Activated B cell treated with CpG ODN at 0.5 μM for 24 hours (primary cell): Measurements from ENCODE around the gene TRHDE. TPM values are rescaled to one million over a fixed set of nuclear protein-coding genes. Genes with fewer than 3 reads are reported as not detected.

ENCODE experiments used
- ATAC-seq: fragments of 200-7000 bp; cut with Tn5 transposase; one replicate; pipeline ENCODE4 v1.10.0; 2021; ENCODE audit warnings: low read depth, mild to moderate bottlenecking, moderate library complexity
- CTCF ChIA-PET: fragments of 350-600 bp; sonication (Branson Sonifier 250); formaldehyde crosslinking; loops from one replicate; lab custom pipeline; 2021; ENCODE audit warnings: antibody characterized with exemption; lab: Charles Lee
- POLR2A ChIA-PET: fragments of 350-600 bp; sonication (Branson Sonifier 250); formaldehyde crosslinking; loops from one replicate; lab custom pipeline; 2021; ENCODE audit warnings: antibody characterized with exemption; lab: Charles Lee
- DNase-seq: peaks from one replicate; pipeline ENCODE4 v3.0.0; 2022
- H3K27ac Mint-ChIP-seq: one replicate; pipeline ENCODE4 v1.8.0; 2020; ENCODE audit warnings: mixed read lengths
- H3K27me3 Mint-ChIP-seq: one replicate; pipeline ENCODE4 v1.8.0; 2021; ENCODE audit warnings: mixed read lengths
- H3K36me3 Mint-ChIP-seq: one replicate; pipeline ENCODE4 v1.8.0; 2021; ENCODE audit warnings: low read depth, mixed read lengths
- H3K4me1 Mint-ChIP-seq: one replicate; pipeline ENCODE4 v1.8.0; 2021; ENCODE audit warnings: mixed read lengths
- H3K4me3 Mint-ChIP-seq: one replicate; pipeline ENCODE4 v1.8.0; 2020; ENCODE audit warnings: mild to moderate bottlenecking, mixed read lengths
- H3K9me3 Mint-ChIP-seq: one replicate; pipeline ENCODE4 v1.8.0; 2020; ENCODE audit warnings: mixed read lengths
- CTCF ChIP-seq: fragments of 200-600 bp; IDR thresholded peaks from one replicate; pipeline ENCODE4 v1.8.0; 2022; ENCODE audit warnings: antibody characterized with exemption, mild to moderate bottlenecking
- intact Hi-C: fragments of 100-400 bp; cut with micrococcal nuclease; formaldehyde crosslinking; loops from one replicate; pipeline ENCODE4 v1.15.1; 2024
- total RNA-seq: library from RNA; stranded (reverse); gene quantifications from 2 replicates; pipeline ENCODE4 v1.2.3, GENCODE V29; 2022

TRHDE gene
- total RNA-seq, 1 donor from 2014 or later, result not detected

- ATAC-seq, result no peak
- H3K4me3 Mint-ChIP-seq, result no peak overlapping the region
- intact Hi-C loops, result no loop called here
- ChIA-PET CTCF (no interaction called here), POLR2A (no interaction called here)
- H3K36me3 Mint-ChIP-seq, result no peaks in the 10 kb centered on the region
- H3K27me3 Mint-ChIP-seq, result peaks cover 32% of the 10 kb centered on the region
- no peaks in the 10 kb centered on the region for H3K9me3 Mint-ChIP-seq
- H3K27ac Mint-ChIP-seq, result no peak overlapping the region
- H3K4me1 Mint-ChIP-seq, result peaks cover 6% of the 10 kb centered on the region
- DNase-seq, result no peak
- no peak for TF ChIP-seq CTCF
Measured at GRCh38 chr12:72276181-72276805, 4.1 kb downstream of the TRHDE start.

GRCh38 chr12:72277415-72277814 is 5.2 kb downstream of the TRHDE start:
- Mint-ChIP-seq H3K9me3 (no peaks in the 10 kb centered on the region), H3K4me3 (no peak overlapping the region), H3K27ac (no peak overlapping the region), H3K27me3 (peaks cover 25% of the 10 kb centered on the region), H3K36me3 (no peaks in the 10 kb centered on the region), H3K4me1 (peaks cover 2% of the 10 kb centered on the region)
- ATAC-seq (no peak), DNase-seq (no peak)
- no peak for TF ChIP-seq CTCF
- intact Hi-C loops, result no loop called here
- CTCF ChIA-PET, result no interaction called here
- POLR2A ChIA-PET, result no interaction called here

DNA sequence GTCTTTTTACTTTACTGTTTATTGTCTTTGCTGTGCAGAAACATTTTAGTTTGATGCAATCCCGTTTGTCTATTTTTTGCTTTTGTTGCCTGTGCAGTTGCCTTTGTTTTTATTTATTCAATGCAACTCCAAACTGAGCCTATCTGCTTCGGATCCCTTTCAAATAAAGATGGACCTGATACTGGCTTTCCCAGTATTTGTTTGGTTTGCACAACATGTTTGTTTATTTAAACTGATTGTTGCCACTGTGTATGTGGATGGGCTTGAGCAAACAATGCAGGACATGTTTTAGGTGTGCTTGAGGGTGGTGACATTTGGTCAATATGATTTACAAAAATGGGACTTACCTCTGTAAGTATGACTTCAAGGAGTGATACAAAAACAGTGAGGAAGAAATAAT is 6.7 kb downstream of the TRHDE start:
- no peak for TF ChIP-seq CTCF
- ChIA-PET CTCF (no interaction called here), POLR2A (no interaction called here)
- ATAC-seq (no peak), DNase-seq (no peak)
- Mint-ChIP-seq H3K27me3 (peaks cover 18% of the 10 kb centered on the region), H3K36me3 (no peaks in the 10 kb centered on the region), H3K27ac (no peak overlapping the region), H3K4me3 (no peak overlapping the region), H3K9me3 (no peaks in the 10 kb centered on the region), H3K4me1 (no peaks in the 10 kb centered on the region)
- intact Hi-C loops, result no loop called here

GRCh38 chr12:72281126-72281525 is 9.0 kb downstream of the TRHDE start:
- Mint-ChIP-seq H3K27me3 (peaks cover 4% of the 10 kb centered on the region), H3K27ac (no peak overlapping the region), H3K4me3 (no peak overlapping the region), H3K36me3 (no peaks in the 10 kb centered on the region), H3K9me3 (no peaks in the 10 kb centered on the region), H3K4me1 (no peaks in the 10 kb centered on the region)
- DNase-seq (no peak), ATAC-seq (no peak)
- ChIA-PET CTCF (no interaction called here), POLR2A (no interaction called here)
- no peak for TF ChIP-seq CTCF
- intact Hi-C loops, result no loop called here

DNA sequence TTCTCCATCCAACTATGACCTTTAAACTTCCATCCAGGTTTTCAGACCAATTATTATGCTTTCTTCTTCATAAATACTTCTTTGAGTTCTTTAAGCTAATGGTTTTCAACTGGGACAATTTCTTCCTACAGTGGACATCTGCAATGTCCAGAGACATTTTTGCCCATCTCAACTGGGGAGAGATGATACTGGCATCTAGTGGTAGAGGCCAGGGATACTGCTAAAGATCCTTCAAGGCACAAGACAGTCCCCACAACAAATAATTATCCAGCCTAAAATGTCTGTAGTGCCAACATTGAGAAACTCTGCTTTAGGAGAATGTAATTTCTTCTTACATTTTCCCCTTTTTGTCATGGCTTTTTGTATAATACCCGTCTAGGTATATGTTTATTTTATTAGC is 10.6 kb downstream of the TRHDE start:
- no peaks in the 10 kb centered on the region for H3K27me3 Mint-ChIP-seq
- no peaks in the 10 kb centered on the region for H3K4me1 Mint-ChIP-seq
- CTCF ChIA-PET, result no interaction called here
- H3K27ac Mint-ChIP-seq, result no peak overlapping the region
- no peak for DNase-seq
- intact Hi-C loops, result no loop called here
- no peaks in the 10 kb centered on the region for H3K36me3 Mint-ChIP-seq
- H3K9me3 Mint-ChIP-seq, result no peaks in the 10 kb centered on the region
- H3K4me3 Mint-ChIP-seq, result no peak overlapping the region
- POLR2A ChIA-PET, result no interaction called here
- ATAC-seq, result no peak
- TF ChIP-seq CTCF, result no peak
